HG03045 (cell line): ENCODE data around the gene PHAX.
"Not testable (repeated sequence)": the region's sequence is repeated elsewhere in the genome, so short reads cannot be mapped to it uniquely, and the experiment has no call there.

Experiments
- ATAC-seq: cut with Tn5 transposase; IDR thresholded peaks from one replicate; pipeline ENCODE4 v1.9.1; 2021; ENCODE audit warnings: mild to moderate bottlenecking, moderate library complexity; ENCODE audit not compliant: unreplicated experiment

PHAX gene

GRCh38 chr5:126600631-126601511, at the start of gene PHAX:
PHAX (plus strand) TSS chr5:126600947; CDS start chr5:126600963, 16 bp downstream.
- peak; percentile 96 for ATAC-seq

GRCh38 chr5:126552614-126553013, 48.1 kb upstream of the PHAX start:
- ATAC-seq = no peak

GRCh38 chr5:126555101-126555500, 45.6 kb upstream of the PHAX start:
- not testable (repeated sequence) for ATAC-seq

GRCh38 chr5:126561908-126562307, 38.8 kb upstream of the PHAX start:
- ATAC-seq = no peak

GRCh38 chr5:126562823-126563222, 37.9 kb upstream of the PHAX start:
- ATAC-seq = peak; percentile 92

- ATAC-seq = no peak
Measured at GRCh38 chr5:126568206-126568755, 32.5 kb upstream of the PHAX start.

GRCh38 chr5:126575644-126576043, 25.1 kb upstream of the PHAX start:
- ATAC-seq = no peak

- ATAC-seq = no peak
Measured at GRCh38 chr5:126576974-126577373, 23.8 kb upstream of the PHAX start.

GRCh38 chr5:126577415-126577814, 23.3 kb upstream of the PHAX start:
- ATAC-seq = no peak

GRCh38 chr5:126579716-126580115, 21.0 kb upstream of the PHAX start:
- no peak for ATAC-seq

GRCh38 chr5:126583761-126584160, 17.0 kb upstream of the PHAX start:
- no peak for ATAC-seq

GRCh38 chr5:126587551-126588390, 13.0 kb upstream of the PHAX start:
- no peak for ATAC-seq

GRCh38 chr5:126589536-126590297, 11.0 kb upstream of the PHAX start:
- ATAC-seq = no peak

- no peak for ATAC-seq
Measured at GRCh38 chr5:126591549-126591948, 9.2 kb upstream of the PHAX start.

- ATAC-seq = peak; percentile 74
Measured at GRCh38 chr5:126594748-126595485, 5.8 kb upstream of the PHAX start, which contains the start of gene ALDH7A1. ALDH7A1 (minus strand) TSS chr5:126595219; CDS start chr5:126595198, 21 bp downstream.

- no peak for ATAC-seq
Measured at GRCh38 chr5:126595486-126596083, 5.2 kb upstream of the PHAX start.

- ATAC-seq = no peak
Measured at GRCh38 chr5:126597156-126597555, 3.6 kb upstream of the PHAX start.

- no peak for ATAC-seq
Measured at GRCh38 chr5:126599499-126599898, 1.2 kb upstream of the PHAX start.

GRCh38 chr5:126599971-126600630, 646 bp upstream of the PHAX start:
- ATAC-seq = not testable (repeated sequence)
